HepG2 (cell line): ENCODE data around the gene SLC16A5. TPM values are rescaled to one million over a fixed set of nuclear protein-coding genes. Genes with fewer than 3 reads are reported as not detected.

Experiments used
- CBX1 ChIP-seq: IDR thresholded peaks from one replicate; pipeline ENCODE4 v1.6.1; 2016; ENCODE audit warnings: antibody characterized with exemption, low read depth
- MXD4 ChIP-seq: IDR thresholded peaks from 2 replicates; pipeline ENCODE4 v1.6.1; 2016; ENCODE audit warnings: mild to moderate bottlenecking, missing biosample characterization, missing genetic modification reagents
- NR2F1 ChIP-seq, 2 experiments: fragments of 450-650 bp in 1 of 2; formaldehyde crosslinking in 1 of 2; IDR thresholded peaks; 2 replicates each; pipeline versions ENCODE4 v1.5.0 to v1.6.1; 2016 to 2020; ENCODE audit warnings: mild to moderate bottlenecking in 1 of 2, missing compliant biosample characterization in 1 of 2, missing genetic modification reagents in 1 of 2, moderate library complexity in 1 of 2
- PRMT3 ChIP-seq: sonication (generic); formaldehyde crosslinking; IDR thresholded peaks from 2 replicates; pipeline ENCODE4 v1.8.1; 2022; ENCODE audit warnings: low read depth, mild to moderate bottlenecking, moderate library complexity, missing genetic modification reagents, borderline replicate concordance
- SATB2 ChIP-seq: sonication (generic); formaldehyde crosslinking; IDR thresholded peaks from 2 replicates; pipeline ENCODE4 v1.5.0; 2020; ENCODE audit warnings: missing genetic modification reagents
- TARDBP ChIP-seq: sonication (generic); formaldehyde crosslinking; IDR thresholded peaks from 2 replicates; pipeline ENCODE4 v1.8.0; 2022; ENCODE audit warnings: mild to moderate bottlenecking, missing genetic modification reagents
- ZBTB2 ChIP-seq: sonication (generic); formaldehyde crosslinking; IDR thresholded peaks from 2 replicates; pipeline ENCODE4 v1.8.0; 2022; ENCODE audit warnings: low read depth, missing genetic modification reagents
- ZBTB43 ChIP-seq: sonication (generic); formaldehyde crosslinking; conservative IDR thresholded peaks from 2 replicates; pipeline ENCODE4 v1.4.0; 2020; ENCODE audit warnings: missing genetic modification reagents
- ZFP91 ChIP-seq: sonication (generic); formaldehyde crosslinking; IDR thresholded peaks from 2 replicates; pipeline ENCODE4 v1.9.0; 2022; ENCODE audit warnings: missing genetic modification reagents, mild to moderate bottlenecking, borderline replicate concordance
- ZNF142 ChIP-seq: sonication (generic); formaldehyde crosslinking; IDR thresholded peaks from 2 replicates; pipeline ENCODE4 v1.4.0; 2020; ENCODE audit warnings: missing genetic modification reagents
- ZNF264 ChIP-seq: sonication (generic); formaldehyde crosslinking; IDR thresholded peaks from 2 replicates; pipeline ENCODE4 v1.4.0; 2020; ENCODE audit warnings: missing genetic modification reagents
- polyA plus RNA-seq, 8 experiments: library from polyadenylated mRNA; depleted of rRNA in 3 of 8; stranded (reverse) in 7 of 8; unstranded in 1 of 8; fragments of >200 nt; fragmentation: Illumina TruSeq in 4 of 8; extraction: Trizol in 4 of 8; gene quantifications; 2 replicates each; pipeline versions ENCODE4 v1.2.1 to v1.2.3, GENCODE V29; 2011 to 2016; ENCODE audit warnings: low read depth in 4 of 8, missing spikeins in 1 of 8, mixed read lengths in 1 of 8; ENCODE audit not compliant: insufficient read depth in 1 of 8
- total RNA-seq, 5 experiments: library from RNA; depleted of rRNA; stranded (reverse); fragments of >200 nt; fragmentation: Illumina TruSeq; extraction: Trizol; gene quantifications; 2 replicates each; pipeline ENCODE4 v1.2.3, GENCODE V29; 2016; ENCODE audit warnings: low read depth in 1 of 5
- TF ChIP-seq, protein P1 (sequence below): sonication (generic); formaldehyde crosslinking; IDR thresholded peaks from 2 replicates; pipeline ENCODE4 v1.8.0; 2022; ENCODE audit warnings: missing genetic modification reagents, mild to moderate bottlenecking, inconsistent platforms, borderline replicate concordance

Gene SLC16A5
- total and polyA plus RNA-seq, 2 of the 13 experiments (the other 11 are each of a cell fraction or from before 2014, with no cell fraction given), result 0.69 to 5.6 TPM

DNA sequence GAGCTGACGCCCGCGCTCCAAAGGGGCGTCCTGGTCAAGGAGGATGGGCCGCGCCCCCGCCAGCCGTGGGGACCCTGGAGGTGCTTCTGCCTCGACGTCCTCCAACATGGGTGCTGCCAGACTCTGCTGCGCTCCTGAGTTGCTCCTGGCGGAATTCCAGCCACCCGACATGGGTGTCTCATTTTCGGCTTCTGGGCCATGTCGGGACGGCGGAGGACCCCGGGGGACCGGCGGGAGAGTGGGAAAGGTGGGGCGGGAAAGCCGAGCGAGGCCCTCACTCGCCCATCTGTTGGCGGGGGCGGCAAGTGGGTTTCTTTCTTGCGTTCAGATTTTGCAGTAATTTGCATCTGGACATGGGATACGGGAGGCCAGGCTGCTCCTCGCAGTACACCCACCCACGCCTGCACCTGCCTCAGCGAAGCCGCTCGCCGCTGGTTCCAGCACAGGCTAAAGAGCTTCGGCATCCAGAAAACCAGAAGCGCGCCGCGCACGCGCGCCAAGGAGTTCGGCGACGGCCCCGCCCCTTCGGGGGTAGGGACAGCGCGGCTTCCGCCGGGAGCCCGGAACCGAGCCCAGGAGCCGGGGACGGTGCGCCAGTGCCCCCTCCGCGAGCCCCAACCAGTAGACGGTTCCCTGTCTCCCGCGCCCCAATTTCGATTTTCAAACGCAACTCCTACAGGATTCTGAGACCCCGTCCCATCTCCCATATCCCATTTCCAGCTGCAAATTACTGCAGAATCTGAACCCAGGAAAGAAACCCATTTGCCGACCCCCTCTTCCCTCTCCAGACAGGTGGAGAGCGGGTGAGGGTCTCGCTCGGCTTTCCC, 21.9 kb downstream of the SLC16A5 start, which contains the start of gene ARMC7 (continued):
- no peak for TF ChIP-seq CBX1
- TF ChIP-seq NR2F1 (CRISPR knock-in tag; IDR thresholded peaks at IDR 0.05), result no peak
- 0 out of 2 replicates have a peak, but pooled peaks have one; percentile 65 for TF ChIP-seq MXD4
- TF ChIP-seq TARDBP, result peak; percentile 33; the same call in 1 of the 2 replicates
- TF ChIP-seq, protein P1, sequence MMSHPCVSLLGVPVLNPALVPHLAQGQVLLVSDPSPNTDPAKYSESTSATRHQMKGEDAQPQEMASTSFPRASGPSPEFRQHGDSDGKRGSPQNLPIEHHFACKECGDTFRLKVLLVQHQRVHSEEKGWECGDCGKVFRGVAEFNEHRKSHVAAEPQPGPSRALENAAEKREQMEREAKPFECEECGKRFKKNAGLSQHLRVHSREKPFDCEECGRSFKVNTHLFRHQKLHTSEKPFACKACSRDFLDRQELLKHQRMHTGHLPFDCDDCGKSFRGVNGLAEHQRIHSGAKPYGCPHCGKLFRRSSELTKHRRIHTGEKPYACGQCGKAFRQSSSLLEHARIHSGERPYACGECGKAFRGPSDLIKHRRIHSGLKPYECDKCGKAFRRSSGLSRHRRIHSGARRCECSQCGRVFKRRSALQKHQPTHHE (CRISPR knock-in tag), result peak; percentile 81; the same call in 1 of the 2 replicates
- peak; percentile 66; the same call in 1 of the 2 replicates for TF ChIP-seq ZBTB43
- no peak for TF ChIP-seq PRMT3 (CRISPR knock-in tag)
- TF ChIP-seq ZNF142, result no peak
- no peak; the same call in 1 of the 2 replicates for TF ChIP-seq ZFP91 (CRISPR knock-in tag)
- peak; percentile 79; the same call in 1 of the 2 replicates for TF ChIP-seq ZBTB2 (CRISPR knock-in tag)
- peak; percentile 45; the same call in 1 of the 2 replicates for TF ChIP-seq ZNF264
- no peak; the same call in 1 of the 2 replicates for TF ChIP-seq SATB2 (CRISPR knock-in tag)
